Measurements from ENCODE around the gene CAMTA1.

Gene CAMTA1

DNA sequence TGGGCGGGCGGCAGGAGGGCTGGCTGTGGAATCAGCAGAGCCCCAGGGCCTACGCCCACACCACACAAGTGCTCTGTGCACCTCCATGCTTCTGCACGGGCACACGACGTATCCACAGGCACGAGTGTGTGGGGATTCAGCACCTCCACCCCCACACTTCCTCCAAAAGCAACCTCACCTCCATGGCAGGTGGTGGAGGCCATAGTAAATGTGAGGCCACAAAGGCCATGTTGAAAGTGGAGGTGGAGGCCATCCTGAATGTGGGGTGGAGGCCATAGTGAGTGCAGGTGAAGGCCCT lies 860.4 kb downstream of the CAMTA1 start:
- in situ Hi-C loops (cut with MboI; ENCODE audit: low sequenced_read_pairs, unreplicated experiment) = loop anchor here (25.0 kb wide), 1 partner anchor 608 kb away; no protein-coding TSS in a partner anchor
- TF ChIP-seq, protein P1, sequence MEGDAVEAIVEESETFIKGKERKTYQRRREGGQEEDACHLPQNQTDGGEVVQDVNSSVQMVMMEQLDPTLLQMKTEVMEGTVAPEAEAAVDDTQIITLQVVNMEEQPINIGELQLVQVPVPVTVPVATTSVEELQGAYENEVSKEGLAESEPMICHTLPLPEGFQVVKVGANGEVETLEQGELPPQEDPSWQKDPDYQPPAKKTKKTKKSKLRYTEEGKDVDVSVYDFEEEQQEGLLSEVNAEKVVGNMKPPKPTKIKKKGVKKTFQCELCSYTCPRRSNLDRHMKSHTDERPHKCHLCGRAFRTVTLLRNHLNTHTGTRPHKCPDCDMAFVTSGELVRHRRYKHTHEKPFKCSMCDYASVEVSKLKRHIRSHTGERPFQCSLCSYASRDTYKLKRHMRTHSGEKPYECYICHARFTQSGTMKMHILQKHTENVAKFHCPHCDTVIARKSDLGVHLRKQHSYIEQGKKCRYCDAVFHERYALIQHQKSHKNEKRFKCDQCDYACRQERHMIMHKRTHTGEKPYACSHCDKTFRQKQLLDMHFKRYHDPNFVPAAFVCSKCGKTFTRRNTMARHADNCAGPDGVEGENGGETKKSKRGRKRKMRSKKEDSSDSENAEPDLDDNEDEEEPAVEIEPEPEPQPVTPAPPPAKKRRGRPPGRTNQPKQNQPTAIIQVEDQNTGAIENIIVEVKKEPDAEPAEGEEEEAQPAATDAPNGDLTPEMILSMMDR (IDR thresholded peaks at IDR 0.05; ENCODE audit: borderline replicate concordance, control extremely low read depth, extremely low read depth, insufficient read depth, missing control alignments) = no peak

DNA sequence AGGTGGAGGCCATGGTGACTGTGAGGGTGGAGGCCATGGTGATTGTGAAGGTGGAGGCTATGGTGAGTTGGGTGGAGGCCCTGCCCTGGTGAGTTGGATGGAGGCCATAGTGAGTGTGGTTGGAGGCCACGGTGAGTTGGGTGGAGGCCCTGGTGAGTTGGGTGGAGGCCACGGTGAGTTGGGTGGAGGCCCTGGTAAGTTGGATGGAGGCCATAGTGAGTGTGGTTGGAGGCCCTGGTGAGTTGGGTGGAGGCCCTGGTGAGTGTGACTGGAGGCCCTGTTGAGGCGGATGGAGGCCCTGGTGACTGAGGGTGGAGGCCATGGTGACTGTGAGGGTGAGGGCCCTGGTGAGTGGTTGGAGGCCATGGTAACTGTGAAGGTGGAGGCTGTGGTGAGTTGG lies 860.9 kb downstream of the CAMTA1 start:
- TF ChIP-seq, protein P1 (IDR thresholded peaks at IDR 0.05; ENCODE audit: borderline replicate concordance, control extremely low read depth, extremely low read depth, insufficient read depth, missing control alignments) = no peak
- in situ Hi-C loops (cut with MboI; ENCODE audit: low sequenced_read_pairs, unreplicated experiment) = loop anchor here (25.0 kb wide), 1 partner anchor 609 kb away; no protein-coding TSS in a partner anchor
- DNase-seq (ENCODE audit: low spot score) = no peak

More for the DNA sequence above, 860.4 kb downstream of the CAMTA1 start:
- no peak for DNase-seq (ENCODE audit: low spot score)

DNA sequence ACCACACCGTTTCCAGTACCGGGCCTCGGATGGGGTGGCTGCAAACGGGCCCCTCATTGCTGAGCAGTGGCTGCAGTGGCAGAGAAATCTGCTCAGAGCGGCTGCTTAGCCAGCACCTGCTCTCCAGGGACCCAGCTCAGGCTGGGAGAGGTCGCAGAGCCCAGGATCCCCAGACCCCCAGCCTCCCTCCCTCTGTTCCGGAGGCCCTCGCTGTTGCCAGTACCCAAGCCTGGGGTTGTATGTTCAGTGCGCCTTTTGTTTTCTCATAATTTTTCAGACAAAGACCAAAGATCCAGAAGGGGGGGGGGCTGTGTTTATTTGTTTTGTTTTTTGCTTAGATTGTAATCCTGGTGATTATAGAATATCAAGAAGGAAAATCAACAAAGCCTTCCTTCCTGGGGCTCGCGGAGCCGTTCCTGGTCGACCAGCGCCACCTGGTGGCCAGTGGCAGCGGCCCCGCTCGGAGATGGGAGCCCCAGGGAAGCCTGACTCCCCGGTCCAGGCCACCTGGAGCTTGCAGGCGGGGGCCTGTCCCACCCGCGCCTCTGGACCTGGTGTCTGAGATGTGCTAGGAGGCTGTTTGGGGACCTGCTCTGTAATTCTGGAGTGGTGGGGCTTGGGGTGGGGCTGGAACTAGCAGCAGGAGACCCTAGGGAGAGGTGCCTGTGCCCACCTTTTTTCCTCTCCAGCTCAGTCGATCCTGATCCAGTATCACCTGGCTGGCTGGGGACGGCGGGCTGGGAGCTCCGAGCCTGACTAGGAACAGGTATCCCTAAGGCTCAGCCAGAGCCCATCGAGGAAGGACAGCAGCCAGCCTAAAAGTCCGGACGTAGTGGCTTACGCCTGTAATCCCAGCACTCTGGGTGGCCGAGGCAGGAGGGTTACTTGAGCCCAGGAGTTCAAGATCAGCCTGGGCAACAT lies 862.0 kb downstream of the CAMTA1 start:
- TF ChIP-seq, protein P1 (IDR thresholded peaks at IDR 0.05; ENCODE audit: borderline replicate concordance, control extremely low read depth, extremely low read depth, insufficient read depth, missing control alignments) = peak; percentile 91
- peak; percentile 93 for DNase-seq (ENCODE audit: low spot score)
- in situ Hi-C loops (cut with MboI; ENCODE audit: low sequenced_read_pairs, unreplicated experiment) = loop anchor here (25.0 kb wide), 1 partner anchor 610 kb away; no protein-coding TSS in a partner anchor

DNA sequence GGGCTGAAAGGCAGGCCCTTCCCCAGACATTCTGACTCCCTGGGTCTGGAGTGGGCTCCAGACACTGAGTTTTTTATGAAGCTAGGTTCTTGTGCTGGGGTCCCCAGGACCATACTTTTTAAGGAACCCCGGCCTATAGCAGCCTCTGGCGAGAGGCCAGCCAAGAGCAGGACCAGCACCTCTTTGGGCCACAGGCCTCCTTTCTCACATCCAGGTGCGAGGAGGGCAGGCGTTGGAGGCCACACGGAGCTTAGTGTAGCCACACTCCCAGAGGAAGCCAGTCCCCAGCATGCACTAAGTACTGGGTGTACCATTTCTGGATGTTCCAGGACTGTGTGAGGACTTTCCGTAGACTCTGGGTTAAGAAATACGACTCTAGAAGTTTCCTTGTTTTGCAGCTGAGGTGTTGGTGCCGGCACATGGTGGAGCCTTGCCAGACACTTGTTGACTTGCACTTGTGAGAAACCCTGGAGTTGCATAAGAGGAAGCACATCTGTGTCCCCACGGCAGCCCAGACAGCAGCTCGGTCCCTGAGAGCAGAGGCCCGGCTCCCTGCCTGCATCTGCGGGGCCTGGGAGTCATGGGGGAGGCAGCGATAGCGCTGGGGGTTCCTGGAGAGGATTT lies 863.6 kb downstream of the CAMTA1 start:
- in situ Hi-C loops (cut with MboI; ENCODE audit: low sequenced_read_pairs, unreplicated experiment) = loop anchor here (25.0 kb wide), 1 partner anchor 612 kb away; no protein-coding TSS in a partner anchor
- DNase-seq (ENCODE audit: low spot score) = no peak
- TF ChIP-seq, protein P1 (IDR thresholded peaks at IDR 0.05; ENCODE audit: borderline replicate concordance, control extremely low read depth, extremely low read depth, insufficient read depth, missing control alignments) = no peak

DNA sequence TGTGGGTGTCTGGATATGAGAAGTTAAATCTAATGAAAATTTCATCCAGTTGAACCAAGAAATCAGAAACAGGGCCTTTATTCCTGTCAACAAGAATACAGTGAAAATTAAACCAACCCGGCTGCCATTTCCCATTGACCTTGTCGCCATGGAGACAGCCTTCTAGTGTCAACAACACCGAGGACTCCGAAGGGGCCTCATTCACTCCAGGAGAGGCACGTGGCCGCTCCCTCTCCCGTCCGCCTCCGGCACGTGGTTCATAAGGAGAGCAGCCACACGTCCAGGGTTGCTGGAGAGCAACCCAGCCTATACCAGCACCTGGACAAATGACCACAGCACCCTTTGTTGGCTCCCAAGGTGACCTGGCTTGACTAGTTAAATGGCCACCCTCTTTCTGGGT lies 865.5 kb downstream of the CAMTA1 start:
- TF ChIP-seq, protein P1 (IDR thresholded peaks at IDR 0.05; ENCODE audit: borderline replicate concordance, control extremely low read depth, extremely low read depth, insufficient read depth, missing control alignments) = no peak
- DNase-seq (ENCODE audit: low spot score) = no peak
- in situ Hi-C loops (cut with MboI; ENCODE audit: low sequenced_read_pairs, unreplicated experiment) = no loop called here

DNA sequence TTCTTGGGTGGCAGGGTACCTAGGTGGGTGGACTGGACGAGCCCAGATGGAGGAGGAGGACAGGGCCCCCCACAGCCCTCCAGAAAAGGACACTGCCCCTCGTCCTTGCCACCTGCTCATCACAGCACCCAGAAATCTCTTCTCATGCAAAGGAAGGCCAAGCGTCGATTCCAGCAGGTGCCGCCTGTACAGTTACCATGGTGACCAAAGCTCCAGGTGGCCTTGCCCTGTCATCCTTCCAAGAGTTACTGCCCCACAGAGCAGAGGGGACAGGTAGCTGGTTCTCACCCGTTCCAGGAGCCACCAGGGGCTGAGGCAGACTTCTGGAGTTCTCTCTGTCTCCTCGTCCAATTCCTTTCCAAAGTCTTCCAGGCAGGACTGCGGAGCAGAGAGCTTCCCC lies 865.9 kb downstream of the CAMTA1 start:
- TF ChIP-seq, protein P1 (IDR thresholded peaks at IDR 0.05; ENCODE audit: borderline replicate concordance, control extremely low read depth, extremely low read depth, insufficient read depth, missing control alignments) = no peak
- in situ Hi-C loops (cut with MboI; ENCODE audit: low sequenced_read_pairs, unreplicated experiment) = no loop called here
- DNase-seq (ENCODE audit: low spot score) = no peak
